Activated effector memory CD4-positive, alpha-beta T cell treated with Interleukin-2 at 50 U/mL for 16 hours (primary cell): ENCODE results near the gene SPTBN2.
"Not testable (repeated sequence)": the region's sequence is repeated elsewhere in the genome, so short reads cannot be mapped to it uniquely, and the experiment has no call there.

ENCODE experiments used
- DNase-seq: peaks from one replicate; pipeline ENCODE4 v3.0.0-alpha.2; 2020

SPTBN2 gene

GRCh38 chr11:66728693-66729385, at the start of gene SPTBN2:
SPTBN2 (minus strand) TSS chr11:66729216; CDS start chr11:66721240, 7,976 bp downstream.
- no peak for DNase-seq

DNA sequence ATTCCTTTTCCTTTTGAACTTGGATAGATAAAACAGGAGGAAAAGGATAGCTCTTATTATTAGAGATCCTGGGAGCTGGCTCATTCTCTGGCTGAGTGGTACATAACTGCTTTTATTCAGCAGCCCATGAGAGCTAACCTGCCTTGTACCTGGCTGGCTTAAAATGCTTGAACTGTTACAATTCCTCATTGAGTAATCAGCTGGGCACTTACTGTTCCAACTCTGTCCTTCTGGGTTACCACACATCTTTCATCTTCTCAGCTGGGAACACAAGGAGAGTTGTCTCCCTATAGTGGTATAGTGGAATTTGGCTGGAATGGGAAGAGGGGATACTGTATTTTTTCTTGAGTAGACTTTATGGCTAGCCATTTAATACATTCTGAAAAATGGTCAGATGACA, 39.8 kb upstream of the SPTBN2 start:
- no peak for DNase-seq

DNA sequence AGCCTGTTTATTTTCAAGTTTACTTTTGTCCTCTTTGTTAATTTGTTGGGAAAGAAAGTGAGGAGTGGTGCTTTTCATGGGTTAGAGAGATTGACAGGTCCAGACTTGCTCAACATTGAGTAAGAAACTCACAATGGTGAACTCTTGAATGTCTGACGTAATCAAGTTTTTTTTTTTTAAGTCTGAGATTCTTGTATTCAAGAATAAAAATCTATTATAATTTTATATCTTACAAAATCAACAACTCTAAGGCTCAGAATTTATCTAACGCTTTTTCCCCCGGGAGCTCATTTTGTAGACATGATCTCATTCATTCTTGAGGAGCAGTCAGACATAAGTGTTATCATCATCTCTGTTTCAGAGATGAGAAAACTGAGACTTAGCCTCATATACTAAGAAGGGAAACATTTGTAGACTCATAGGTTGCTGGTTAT, 39.1 kb upstream of the SPTBN2 start:
- DNase-seq, result no peak

DNA sequence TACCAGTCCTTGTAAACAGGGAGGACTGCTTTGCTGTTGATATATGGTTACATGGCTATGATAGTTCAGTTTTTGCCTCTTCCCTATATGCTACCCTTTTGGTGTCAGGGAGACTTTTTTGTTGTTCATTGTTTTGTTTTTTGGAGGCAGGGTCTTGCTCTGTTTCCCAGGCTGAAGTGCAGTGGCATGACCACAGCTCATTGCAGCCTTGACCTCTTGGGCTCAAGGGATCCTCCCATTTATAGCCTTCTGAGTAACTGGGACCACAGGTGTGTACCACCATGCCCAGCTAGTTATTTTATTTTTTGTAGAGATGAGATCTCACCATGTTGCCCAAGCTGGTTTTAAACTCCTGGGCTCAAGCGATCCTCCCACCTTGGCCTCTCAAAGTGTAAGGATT, 38.6 kb upstream of the SPTBN2 start:
- no peak for DNase-seq

DNA sequence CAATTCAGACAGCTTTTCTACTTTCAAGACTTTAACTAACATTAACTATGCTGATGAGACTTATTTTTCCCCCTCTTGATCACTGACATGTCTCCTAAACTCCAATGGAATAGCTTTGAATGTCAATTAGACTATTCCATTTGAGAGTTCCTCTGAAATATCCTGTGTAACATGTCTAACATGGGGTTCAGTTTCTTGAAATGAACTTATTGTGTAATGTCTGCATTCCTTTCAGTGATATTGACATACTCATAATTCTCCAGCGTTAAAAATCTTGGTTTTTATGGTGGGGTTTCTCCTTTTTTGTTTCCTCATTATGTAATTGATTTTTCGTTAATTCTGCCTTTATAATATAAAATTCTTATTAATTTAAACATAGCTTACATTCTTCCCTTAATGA, 37.7 kb upstream of the SPTBN2 start:
- DNase-seq, result no peak

- no peak for DNase-seq
Observed at GRCh38 chr11:66762088-66762487, 33.1 kb upstream of the SPTBN2 start.

- DNase-seq, result no peak
Observed at GRCh38 chr11:66752148-66752547, 23.1 kb upstream of the SPTBN2 start.

GRCh38 chr11:66749091-66749490, 20.1 kb upstream of the SPTBN2 start:
- DNase-seq, result no peak

DNA sequence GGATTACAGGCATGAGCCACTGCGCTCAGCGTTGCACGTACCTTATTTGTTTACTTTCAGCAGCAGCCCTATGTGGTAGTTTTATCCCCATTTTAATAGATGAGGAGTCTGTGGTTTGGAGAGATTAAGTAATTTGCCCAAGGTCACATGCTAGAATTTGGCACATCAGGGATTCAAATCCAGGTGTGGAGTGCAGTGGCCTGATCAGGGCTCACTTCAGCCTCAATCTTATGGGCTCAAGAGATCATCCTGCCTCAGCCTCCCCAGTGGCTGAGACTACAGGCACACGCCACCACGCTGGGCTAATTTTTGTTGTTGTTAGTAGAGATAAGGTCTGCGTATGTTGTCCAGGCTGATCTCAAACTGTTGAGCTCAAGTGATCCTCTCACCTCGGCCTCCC, 18.5 kb upstream of the SPTBN2 start:
- DNase-seq, result no peak

- DNase-seq, result peak; percentile 22
Observed at GRCh38 chr11:66745356-66746235, 16.6 kb upstream of the SPTBN2 start.

- DNase-seq, result peak; percentile 86
Observed at GRCh38 chr11:66744485-66745355, 15.7 kb upstream of the SPTBN2 start.

- DNase-seq, result no peak
Observed at GRCh38 chr11:66743271-66743968, 14.4 kb upstream of the SPTBN2 start.

- DNase-seq, result no peak
Observed at GRCh38 chr11:66741153-66741552, 12.1 kb upstream of the SPTBN2 start.

DNA sequence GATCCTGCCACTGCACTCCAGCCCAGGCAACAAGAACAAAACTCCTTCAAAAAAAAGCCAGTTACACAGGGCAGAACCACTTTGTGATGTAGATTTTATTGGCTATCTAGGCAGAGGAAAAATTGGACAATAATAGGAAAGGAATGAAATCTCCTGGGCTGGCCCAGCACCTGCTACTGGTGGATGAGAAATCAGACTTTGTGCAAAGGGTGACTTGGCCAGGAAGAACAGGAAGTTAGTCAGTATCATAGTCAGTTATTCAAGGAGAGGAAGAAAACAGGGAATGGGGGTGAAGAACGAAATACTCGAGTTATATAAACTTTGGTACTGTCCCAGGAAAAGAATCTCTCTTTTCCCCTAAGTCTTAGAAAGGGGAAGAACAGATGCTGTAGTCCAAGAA, 11.0 kb upstream of the SPTBN2 start:
- DNase-seq, result no peak

- no peak for DNase-seq
Observed at GRCh38 chr11:66734215-66734614, 5.2 kb upstream of the SPTBN2 start.

GRCh38 chr11:66729447-66729846, 431 bp upstream of the SPTBN2 start:
- DNase-seq, result no peak

GRCh38 chr11:66728038-66728692, 851 bp downstream of the SPTBN2 start:
- no peak for DNase-seq

- peak; percentile 12 for DNase-seq
Observed at GRCh38 chr11:66727282-66728037, 1.6 kb downstream of the SPTBN2 start.

GRCh38 chr11:66725647-66726046, 3.4 kb downstream of the SPTBN2 start:
- DNase-seq, result no peak

GRCh38 chr11:66725114-66725513, 3.9 kb downstream of the SPTBN2 start:
- DNase-seq, result no peak

GRCh38 chr11:66724167-66724566, 4.8 kb downstream of the SPTBN2 start:
- not testable (repeated sequence) for DNase-seq
